Globus pallidus (tissue), 1 donor: ENCODE measurements around the gene SLC7A7.
"Not testable (repeated sequence)": the region's sequence is repeated elsewhere in the genome, so short reads cannot be mapped to it uniquely, and the experiment has no call there.

Experiments used
- DNase-seq: peaks from one replicate; pipeline ENCODE4 v3.0.0-alpha.2; 2015; ENCODE audit warnings: low spot score

The SLC7A7 gene

GRCh38 chr14:22843123-22843925 lies 28.1 kb upstream of the SLC7A7 start:
- DNase-seq, result no peak

- DNase-seq, result no peak
Measured at GRCh38 chr14:22842211-22843122, 27.2 kb upstream of the SLC7A7 start.

DNA sequence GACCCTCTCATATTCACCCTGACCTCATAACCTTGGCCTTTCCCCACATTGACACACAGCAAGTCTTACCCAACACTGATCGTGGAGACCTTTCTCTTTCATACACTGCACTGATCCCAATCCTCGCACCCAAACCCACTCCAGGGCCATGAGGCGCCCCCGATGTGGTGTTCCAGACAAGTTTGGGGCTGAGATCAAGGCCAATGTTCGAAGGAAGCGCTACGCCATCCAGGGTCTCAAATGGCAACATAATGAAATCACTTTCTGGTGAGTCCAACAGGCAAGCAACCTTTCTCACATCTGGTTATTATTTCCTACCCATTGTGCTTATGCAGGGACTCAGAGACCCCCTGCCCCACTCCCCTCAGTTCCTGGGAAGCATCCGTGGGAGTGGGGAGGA lies 26.5 kb upstream of the SLC7A7 start:
- no peak for DNase-seq

DNA sequence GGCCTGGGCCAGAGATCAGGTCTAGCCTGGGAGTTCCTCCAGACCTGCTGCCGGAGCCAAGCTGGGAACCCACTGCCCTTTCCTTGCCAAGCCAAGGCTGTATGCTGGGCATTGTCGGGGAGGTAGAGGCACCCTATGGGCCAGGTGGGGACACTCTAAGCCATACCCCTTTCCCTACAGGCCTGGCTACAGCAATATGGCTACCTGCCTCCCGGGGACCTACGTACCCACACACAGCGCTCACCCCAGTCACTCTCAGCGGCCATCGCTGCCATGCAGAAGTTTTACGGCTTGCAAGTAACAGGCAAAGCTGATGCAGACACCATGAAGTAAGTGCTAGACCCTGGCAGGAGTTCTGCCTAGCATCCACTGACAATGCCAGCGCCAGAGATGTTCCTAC lies 26.1 kb upstream of the SLC7A7 start:
- no peak for DNase-seq

DNA sequence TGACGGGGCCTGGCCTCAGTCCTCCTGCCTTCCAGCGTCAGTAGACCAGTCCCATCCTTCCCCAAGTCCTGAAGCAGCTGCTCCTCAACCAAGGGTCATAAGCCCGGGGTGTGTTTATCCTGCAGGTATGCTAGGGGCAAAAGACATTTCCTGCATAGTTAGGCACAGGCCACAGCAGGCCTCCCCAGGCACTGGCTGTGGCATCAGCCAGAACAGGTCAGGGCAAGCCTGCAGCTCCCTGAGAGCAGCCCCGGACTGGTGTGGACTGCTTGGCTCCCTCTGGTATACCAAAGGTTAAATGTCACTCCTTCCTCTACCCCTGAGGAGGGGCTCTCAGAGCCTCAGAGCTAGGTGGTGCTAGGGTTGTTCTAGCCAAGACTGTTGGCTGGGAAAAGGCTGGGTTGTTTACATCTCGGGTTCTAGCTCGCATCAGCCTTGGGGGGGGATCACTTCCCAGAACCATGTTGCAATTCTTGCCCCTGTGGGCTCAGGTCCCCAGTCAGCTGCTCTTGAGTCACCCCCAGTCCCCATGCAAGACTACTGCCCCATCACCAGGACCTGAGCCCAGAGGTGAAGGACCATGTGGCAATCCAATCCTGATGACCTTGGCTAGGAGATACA lies 24.0 kb upstream of the SLC7A7 start:
- no peak for DNase-seq

GRCh38 chr14:22838631-22839041 lies 23.4 kb upstream of the SLC7A7 start:
- DNase-seq, result no peak

- no peak for DNase-seq
Measured at GRCh38 chr14:22837750-22838538, 22.7 kb upstream of the SLC7A7 start.

GRCh38 chr14:22837114-22837749 lies 22.0 kb upstream of the SLC7A7 start:
- DNase-seq, result no peak

DNA sequence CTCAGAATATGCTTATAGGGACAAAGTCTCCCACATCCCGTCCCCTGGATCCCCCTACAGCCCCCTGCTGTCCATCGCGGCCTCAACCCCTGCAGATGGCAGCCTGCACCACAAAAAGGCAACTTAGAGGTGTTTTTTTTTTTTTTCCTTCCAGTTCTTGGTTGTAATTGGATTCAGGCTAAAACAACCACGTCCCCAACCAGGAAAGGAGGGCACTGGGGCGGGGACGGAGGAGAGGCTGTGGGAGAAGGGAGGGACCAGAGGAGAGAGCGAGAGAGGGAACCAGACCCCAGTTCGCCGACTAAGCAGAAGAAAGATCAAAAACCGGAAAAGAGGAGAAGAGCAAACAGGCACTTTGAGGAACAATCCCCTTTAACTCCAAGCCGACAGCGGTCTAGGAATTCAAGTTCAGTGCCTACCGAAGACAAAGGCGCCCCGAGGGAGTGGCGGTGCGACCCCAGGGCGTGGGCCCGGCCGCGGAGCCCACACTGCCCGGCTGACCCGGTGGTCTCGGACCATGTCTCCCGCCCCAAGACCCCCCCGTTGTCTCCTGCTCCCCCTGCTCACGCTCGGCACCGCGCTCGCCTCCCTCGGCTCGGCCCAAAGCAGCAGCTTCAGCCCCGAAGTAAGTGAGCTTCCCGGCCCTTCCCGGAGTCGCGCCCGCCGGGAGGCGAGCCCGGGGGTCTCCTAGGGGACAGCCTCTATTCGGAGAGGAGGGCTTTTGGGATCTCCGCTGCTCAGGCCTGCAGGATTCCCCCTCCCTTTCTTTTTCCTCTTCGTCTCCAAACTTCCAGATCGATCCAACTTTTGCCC lies 21.3 kb upstream of the SLC7A7 start, which contains the start of gene MMP14:
Gene MMP14, plus strand, starts transcription at position 285 of the 813 bp plus-strand sequence. Its CDS starts 233 bp downstream, at position 518.
- no peak for DNase-seq

- DNase-seq, result no peak
Measured at GRCh38 chr14:22835505-22835904, 20.3 kb upstream of the SLC7A7 start.

DNA sequence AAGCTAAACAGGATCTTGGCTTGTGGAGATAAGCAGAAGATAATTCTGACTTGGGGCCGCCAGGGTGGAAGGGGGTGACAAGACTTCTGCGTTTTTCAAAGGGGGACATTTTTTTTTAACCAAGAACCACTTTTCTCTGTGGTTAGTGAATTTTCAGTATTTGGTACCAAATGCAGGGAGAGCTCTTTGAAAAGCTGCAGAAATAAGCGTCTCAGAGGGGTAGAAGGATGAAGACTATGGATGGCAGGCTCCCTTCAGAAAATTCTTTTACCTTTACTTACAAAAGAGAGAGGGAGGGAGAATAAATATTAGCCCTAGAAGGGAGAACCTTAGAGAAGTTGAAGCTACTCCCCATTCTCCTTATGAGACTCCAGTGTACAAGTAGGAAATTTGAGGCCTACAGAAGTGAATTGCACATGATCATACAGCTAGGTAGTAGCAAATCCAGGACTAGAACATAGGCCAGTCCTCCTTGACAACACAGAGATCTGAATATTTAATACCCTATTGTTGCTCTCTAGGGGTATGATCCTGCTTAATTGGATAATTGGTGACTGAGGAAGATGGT lies 15.3 kb upstream of the SLC7A7 start:
- DNase-seq, result no peak

DNA sequence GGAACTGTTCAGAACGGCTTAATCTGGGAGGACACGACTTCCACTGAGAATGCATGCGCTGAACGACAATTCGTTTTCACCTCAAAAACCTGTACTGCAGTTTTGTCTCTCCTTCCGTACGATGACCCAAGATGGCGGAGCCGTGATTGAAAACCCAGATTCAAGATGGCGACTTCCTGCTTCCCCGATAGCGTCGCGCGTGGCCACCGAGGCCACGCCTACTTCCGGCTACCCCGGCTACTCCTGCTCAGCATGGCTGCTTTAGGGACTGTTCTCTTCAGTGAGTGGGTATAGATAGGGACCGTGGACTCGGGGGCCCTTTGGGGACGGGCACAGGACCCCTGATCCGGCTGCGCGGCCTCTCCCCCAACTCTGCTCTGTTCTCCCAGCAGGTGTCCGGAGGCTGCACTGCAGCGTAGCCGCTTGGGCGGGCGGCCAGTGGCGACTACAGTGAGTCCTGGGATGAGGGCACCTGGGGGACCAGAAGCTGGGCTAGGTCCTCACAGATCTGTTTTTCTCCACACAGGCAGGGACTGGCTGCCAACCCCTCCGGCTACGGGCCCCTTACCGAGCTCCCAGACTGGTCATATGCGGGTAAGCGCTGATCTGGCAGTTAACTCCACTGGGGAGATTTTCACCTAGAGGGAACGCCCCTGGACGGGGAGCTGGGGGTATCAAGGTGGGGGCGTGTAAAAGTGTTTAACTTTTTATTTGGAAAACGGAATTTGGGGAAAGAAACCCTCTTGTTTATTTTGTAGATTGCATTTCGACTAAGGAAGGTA lies 14.6 kb upstream of the SLC7A7 start, which contains the start of gene MRPL52:
Gene MRPL52, plus strand, starts transcription at position 227 of the 782 bp plus-strand sequence. Its CDS starts 26 bp downstream, at position 253.
- peak; percentile 91 for DNase-seq

- DNase-seq, result not testable (repeated sequence)
Measured at GRCh38 chr14:22829076-22829660, 13.9 kb upstream of the SLC7A7 start.

GRCh38 chr14:22824711-22825359 lies 9.6 kb upstream of the SLC7A7 start:
- DNase-seq, result no peak

DNA sequence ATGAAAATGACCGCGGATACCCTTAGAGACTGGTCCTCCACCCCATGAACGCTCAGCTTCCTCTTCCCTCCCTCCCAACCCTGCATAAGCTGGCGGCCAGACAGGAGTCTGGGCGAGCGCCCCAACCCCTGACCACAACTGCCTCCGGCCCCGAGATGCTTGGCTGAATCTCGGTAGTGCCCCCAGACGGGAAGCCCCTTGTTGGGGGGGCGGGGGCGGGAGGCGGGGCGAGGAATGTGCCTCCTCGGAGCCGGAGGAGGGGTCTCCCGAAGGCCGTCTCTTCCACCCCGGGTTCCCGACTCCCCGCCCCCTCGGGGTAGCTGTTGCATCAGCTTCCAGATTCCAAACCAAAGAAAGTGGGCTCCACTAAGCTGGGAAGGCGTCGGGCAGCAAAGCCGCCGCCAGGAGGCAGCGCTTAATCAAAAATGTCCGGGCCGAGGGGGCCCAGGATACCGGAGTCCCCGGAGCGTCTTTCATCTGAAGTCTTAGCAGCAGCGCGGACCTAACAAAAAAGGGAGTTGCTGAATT lies 7.4 kb upstream of the SLC7A7 start:
- DNase-seq, result peak; percentile 79

- DNase-seq, result no peak
Measured at GRCh38 chr14:22822016-22822570, 6.9 kb upstream of the SLC7A7 start.
